PC-3 (cell line): ENCODE results near the gene PLEKHM3. TPM values are rescaled to one million over a fixed set of nuclear protein-coding genes. Genes with fewer than 3 reads are reported as not detected.

Source experiments
- ATAC-seq: fragments of 200-7000 bp; cut with Tn5 transposase; 2 replicates; pipeline ENCODE4 v1.9.1; 2020; ENCODE audit warnings: mild to moderate bottlenecking, moderate library complexity
- BruUV-seq: library from RNA; stranded (reverse); fragments of 400-500 nt; replicated peaks from 2 replicates; lab custom pipeline; 2021; lab: Mats Ljungman, UMichigan
- CTCF ChIA-PET: fragments of 300-600 bp; sonication (Branson Sonifier 250); formaldehyde crosslinking; loops from one replicate; lab custom pipeline; 2022; ENCODE audit warnings: antibody characterized with exemption; lab: Charles Lee
- POLR2A ChIA-PET: fragments of 300-600 bp; sonication (Branson Sonifier 250); formaldehyde crosslinking; loops from one replicate; lab custom pipeline; 2022; ENCODE audit warnings: antibody characterized with exemption; ENCODE audit not compliant: unreplicated experiment; lab: Charles Lee
- DNase-seq: peaks from one replicate; pipeline ENCODE4 v3.0.0-alpha.2; 2015
- H2AFZ ChIP-seq: fragments of 300-600 bp; sonication (generic); 2 replicates; pipeline ENCODE4 v1.6.0; 2016; ENCODE audit warnings: antibody characterized with exemption, low read length
- H3F3A ChIP-seq: fragments of 300-600 bp; sonication (generic); one replicate; pipeline ENCODE4 v1.6.0; 2017; ENCODE audit warnings: antibody characterized with exemption, low read length, control low read depth, mild to moderate bottlenecking; ENCODE audit not compliant: unreplicated experiment
- H3K27ac ChIP-seq: fragments of 300-600 bp; sonication (generic); 2 replicates; pipeline ENCODE4 v1.5.1; 2016; ENCODE audit warnings: mild to moderate bottlenecking, low read length
- H3K27me3 ChIP-seq: fragments of 300-600 bp; sonication (generic); 2 replicates; pipeline ENCODE4 v1.6.1; 2016; ENCODE audit warnings: low read length, mixed read lengths
- H3K36me3 ChIP-seq: fragments of 300-600 bp; sonication (generic); 2 replicates; pipeline ENCODE4 v1.6.1; 2016; ENCODE audit warnings: low read depth, mixed run types, low read length, mixed read lengths
- H3K4me1 ChIP-seq: fragments of 300-600 bp; sonication (generic); 2 replicates; pipeline ENCODE4 v1.5.1; 2016; ENCODE audit warnings: low read length; ENCODE audit not compliant: insufficient read depth
- H3K4me2 ChIP-seq: fragments of 300-600 bp; sonication (generic); 2 replicates; pipeline ENCODE4 v1.6.0; 2016; ENCODE audit warnings: low read length
- H3K4me3 ChIP-seq: fragments of 300-600 bp; sonication (generic); 2 replicates; pipeline ENCODE4 v1.5.1; 2016; ENCODE audit warnings: mild to moderate bottlenecking, low read length, mixed read lengths
- H3K79me2 ChIP-seq: fragments of 300-600 bp; sonication (generic); 2 replicates; pipeline ENCODE4 v1.6.1; 2017; ENCODE audit warnings: low read length, mixed read lengths
- H3K9ac ChIP-seq: fragments of 300-600 bp; sonication (generic); 2 replicates; pipeline ENCODE4 v1.6.0; 2016; ENCODE audit warnings: mild to moderate bottlenecking, low read length
- H3K9me2 ChIP-seq: fragments of 300-600 bp; sonication (generic); replicated peaks from 2 replicates; pipeline ENCODE4 v1.6.1; 2016; ENCODE audit warnings: mixed run types, low read length, mixed read lengths
- H3K9me3 ChIP-seq: fragments of 300-600 bp; sonication (generic); 2 replicates; pipeline ENCODE4 v1.6.1; 2016; ENCODE audit warnings: low read length, mixed read lengths
- H4K20me1 ChIP-seq: fragments of 300-600 bp; sonication (generic); 2 replicates; pipeline ENCODE4 v1.6.1; 2016; ENCODE audit warnings: low read length, mixed read lengths
- EZH2 ChIP-seq: fragments of 300-600 bp; sonication (generic); IDR thresholded peaks from one replicate; pipeline ENCODE4 v1.6.1; 2017; ENCODE audit warnings: antibody characterized with exemption, mild to moderate bottlenecking, low read length; ENCODE audit not compliant: unreplicated experiment
- EZH2phosphoT487 ChIP-seq: fragments of 300-600 bp; sonication (generic); IDR thresholded peaks from 2 replicates; pipeline ENCODE4 v1.6.1; 2018; ENCODE audit warnings: mild to moderate bottlenecking, antibody characterized with exemption, low read length, borderline replicate concordance
- intact Hi-C: fragments of 100-400 bp; cut with micrococcal nuclease; formaldehyde crosslinking; loops from 2 replicates; pipeline ENCODE4 v1.9.0; 2023
- total RNA-seq: library from RNA; depleted of rRNA; stranded (reverse); fragments of >200 nt; gene quantifications from 2 replicates; pipeline ENCODE4 v1.2.3, GENCODE V29; 2014
- TF ChIP-seq, protein P1 (sequence below): fragments of 300-600 bp; sonication (generic); conservative IDR thresholded peaks from 2 replicates; pipeline ENCODE4 v1.5.1; 2017; ENCODE audit warnings: antibody characterized with exemption, low read depth, mild to moderate bottlenecking, low read length

PLEKHM3 gene
- total RNA-seq, 1 experiment from 2014 or later = 5.9 TPM

DNA sequence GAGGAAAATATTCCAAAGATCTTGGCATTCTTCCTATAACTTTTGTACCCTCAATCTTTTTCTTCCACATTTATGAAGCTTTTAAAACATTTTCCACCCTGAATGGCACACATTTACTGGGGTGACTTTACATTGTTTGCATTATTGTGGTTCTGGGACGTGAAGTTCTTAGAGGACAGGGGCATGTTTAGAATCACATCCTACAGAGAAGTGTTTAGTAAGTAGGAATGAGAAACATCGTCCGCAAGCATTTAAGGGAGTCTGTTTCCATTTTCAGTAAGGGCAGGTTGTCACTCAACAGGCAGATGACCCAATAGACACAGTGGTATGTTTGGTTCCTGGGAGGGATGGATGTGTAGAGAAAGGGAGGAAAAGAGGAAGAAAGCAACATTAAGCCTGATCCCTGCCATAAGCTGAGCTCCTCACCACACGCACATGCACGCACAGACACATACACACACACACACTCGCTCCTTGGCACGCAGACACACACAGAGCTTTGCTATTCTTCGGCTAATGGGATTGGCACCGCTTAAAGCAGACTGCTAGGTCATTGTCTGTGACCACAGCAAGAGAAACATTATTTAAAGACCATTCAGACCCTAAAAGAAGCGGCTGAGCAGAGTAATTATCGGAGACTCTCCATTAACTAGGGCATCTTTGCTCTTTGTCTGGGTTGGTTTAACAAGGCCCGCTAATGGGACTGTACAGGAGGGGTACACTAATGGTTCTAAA lies 14.2 kb upstream of the PLEKHM3 start:
- no peaks in the 10 kb centered on the region for H4K20me1 ChIP-seq
- intact Hi-C loops = loop anchor here (1.0 to 5.0 kb wide), 3 partner anchors 33 to 412 kb away; partner anchors contain the start of gene METTL21A
- no peaks in the 10 kb centered on the region for H3K79me2 ChIP-seq
- no peaks in the 10 kb centered on the region for H3K36me3 ChIP-seq
- POLR2A ChIA-PET = no interaction called here
- DNase-seq (no peak), ATAC-seq (no peak)
- no TSS peak for BruUV-seq
- H2AFZ ChIP-seq = no peak overlapping the region
- H3K9me3 ChIP-seq = no peaks in the 10 kb centered on the region
- no peak overlapping the region for H3K9ac ChIP-seq
- no peak overlapping the region for H3K4me3 ChIP-seq
- no peaks in the 10 kb centered on the region for H3K27me3 ChIP-seq
- H3K4me1 ChIP-seq = peaks cover 13% of the 10 kb centered on the region
- no peak overlapping the region for H3K4me2 ChIP-seq
- no peak overlapping the region for H3K27ac ChIP-seq
- TF ChIP-seq EZH2 = no peak
- TF ChIP-seq, protein P1, sequence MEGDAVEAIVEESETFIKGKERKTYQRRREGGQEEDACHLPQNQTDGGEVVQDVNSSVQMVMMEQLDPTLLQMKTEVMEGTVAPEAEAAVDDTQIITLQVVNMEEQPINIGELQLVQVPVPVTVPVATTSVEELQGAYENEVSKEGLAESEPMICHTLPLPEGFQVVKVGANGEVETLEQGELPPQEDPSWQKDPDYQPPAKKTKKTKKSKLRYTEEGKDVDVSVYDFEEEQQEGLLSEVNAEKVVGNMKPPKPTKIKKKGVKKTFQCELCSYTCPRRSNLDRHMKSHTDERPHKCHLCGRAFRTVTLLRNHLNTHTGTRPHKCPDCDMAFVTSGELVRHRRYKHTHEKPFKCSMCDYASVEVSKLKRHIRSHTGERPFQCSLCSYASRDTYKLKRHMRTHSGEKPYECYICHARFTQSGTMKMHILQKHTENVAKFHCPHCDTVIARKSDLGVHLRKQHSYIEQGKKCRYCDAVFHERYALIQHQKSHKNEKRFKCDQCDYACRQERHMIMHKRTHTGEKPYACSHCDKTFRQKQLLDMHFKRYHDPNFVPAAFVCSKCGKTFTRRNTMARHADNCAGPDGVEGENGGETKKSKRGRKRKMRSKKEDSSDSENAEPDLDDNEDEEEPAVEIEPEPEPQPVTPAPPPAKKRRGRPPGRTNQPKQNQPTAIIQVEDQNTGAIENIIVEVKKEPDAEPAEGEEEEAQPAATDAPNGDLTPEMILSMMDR = no peak
- TF ChIP-seq EZH2phosphoT487 = no peak
- no peaks in the 10 kb centered on the region for H3F3A ChIP-seq
- CTCF ChIA-PET = interaction anchor here (1.0 to 1.8 kb wide), 4 partner anchors 67 to 294 kb away, joined by 4 to 14 read pairs (median 4); no protein-coding TSS in a partner anchor
- H3K9me2 ChIP-seq = no peaks in the 10 kb centered on the region

DNA sequence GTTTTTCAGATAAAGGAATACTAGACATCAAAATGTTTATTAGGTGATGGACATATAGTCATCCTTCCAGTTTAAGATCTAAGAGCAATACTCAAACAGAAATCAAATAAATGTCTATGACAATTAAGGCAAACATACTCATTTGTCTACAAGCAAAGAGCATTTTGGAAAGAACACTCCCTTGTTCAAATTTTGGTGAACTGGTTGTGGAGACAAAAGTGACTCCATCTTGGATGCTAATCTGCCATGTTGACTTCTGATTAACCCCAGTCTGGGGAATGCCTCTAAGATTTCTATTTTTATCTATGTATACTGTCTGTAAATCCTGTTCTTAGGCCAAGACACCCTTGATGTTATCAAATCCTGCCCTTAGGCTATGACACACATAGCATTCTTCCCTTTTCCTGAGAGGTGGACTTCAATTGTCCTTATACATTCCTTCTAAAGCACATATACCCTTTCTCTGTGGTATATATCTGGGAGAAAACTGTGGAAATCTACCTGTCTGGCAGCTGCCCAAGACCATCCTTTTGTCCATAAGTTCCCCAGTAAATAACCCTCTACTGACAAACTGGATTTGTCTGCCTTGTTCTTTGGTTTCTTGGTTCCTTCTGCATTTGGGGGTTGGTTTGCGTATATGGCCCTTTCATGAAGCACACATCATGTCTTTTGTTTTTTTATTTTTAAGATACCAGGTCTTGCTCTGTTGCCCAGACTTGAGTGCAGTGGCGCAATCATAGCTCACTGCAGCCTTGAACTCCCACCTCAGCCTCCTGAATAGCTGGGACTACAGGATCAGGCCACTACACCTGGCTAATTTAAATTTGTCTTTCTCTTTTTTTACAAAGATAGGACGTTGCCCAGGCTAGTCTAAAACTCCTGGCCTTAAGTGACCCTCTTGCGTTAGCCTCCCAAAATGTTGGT lies 12.5 kb upstream of the PLEKHM3 start:
- BruUV-seq = no TSS peak
- Histone ChIP-seq H3K9me2 (no peaks in the 10 kb centered on the region), H3F3A (no peaks in the 10 kb centered on the region), H3K9ac (no peak overlapping the region), H2AFZ (no peak overlapping the region), H3K27ac (no peak overlapping the region), H4K20me1 (no peaks in the 10 kb centered on the region), H3K36me3 (no peaks in the 10 kb centered on the region), H3K9me3 (no peaks in the 10 kb centered on the region), H3K79me2 (no peaks in the 10 kb centered on the region), H3K27me3 (no peaks in the 10 kb centered on the region), H3K4me3 (no peak overlapping the region), H3K4me2 (no peak overlapping the region), H3K4me1 (peaks cover 17% of the 10 kb centered on the region)
- no peak for TF ChIP-seq EZH2
- TF ChIP-seq EZH2phosphoT487 = no peak
- TF ChIP-seq, protein P1 = no peak
- DNase-seq = peak; percentile 47
- no peak for ATAC-seq
- intact Hi-C loops = loop anchor here (5.0 kb wide), 1 partner anchor 411 kb away; the partner anchor contains the start of gene METTL21A
- ChIA-PET CTCF (no interaction called here), POLR2A (interaction anchor here (0.6 kb wide), 1 partner anchor 13 kb away, joined by 3 read pairs; no protein-coding TSS in a partner anchor)
